H1 (cell line): ENCODE data around the gene RTKN2. TPM values are rescaled to one million over a fixed set of nuclear protein-coding genes. Genes with fewer than 3 reads are reported as not detected.

Source experiments
- CTCF ChIA-PET: fragments of 300-600 bp; sonication (Branson Sonifier 250); formaldehyde crosslinking; loops from one replicate; lab custom pipeline; 2021; ENCODE audit not compliant: partially characterized antibody; lab: Charles Lee
- POLR2A ChIA-PET: fragments of 300-600 bp; sonication (Branson Sonifier 250); formaldehyde crosslinking; loops from one replicate; lab custom pipeline; 2021; ENCODE audit warnings: inconsistent platforms; ENCODE audit not compliant: partially characterized antibody; lab: Charles Lee
- DNase-seq, 2 experiments: peaks; one replicate each; pipeline versions ENCODE4 v3.0.0 to v3.0.0-alpha.2; 2010 to 2022; ENCODE audit warnings: low spot score in 2 of 2, low read depth in 1 of 2, mixed read lengths in 1 of 2
- FAIRE-seq: peaks from 2 replicates; lab custom pipeline; 2011; peaks lifted over from hg19 to GRCh38; lab: Jason Lieb, UNC
- H2AFZ ChIP-seq: 2 replicates; pipeline ENCODE4 v1.8.1; 2012; ENCODE audit warnings: low read length, inconsistent platforms
- H2AK5ac ChIP-seq: 2 replicates; pipeline ENCODE4 v1.6.1; 2013; ENCODE audit warnings: low read depth, low read length
- H2BK120ac ChIP-seq: replicated peaks from 2 replicates; pipeline ENCODE3; 2013; ENCODE audit warnings: low read depth, low read length, inconsistent platforms
- H2BK12ac ChIP-seq: 2 replicates; pipeline ENCODE4 v1.6.1; 2013; ENCODE audit warnings: low read depth, low read length
- H2BK15ac ChIP-seq: 2 replicates; pipeline ENCODE4 v1.6.1; 2013; ENCODE audit warnings: low read length
- H2BK20ac ChIP-seq: 2 replicates; pipeline ENCODE4 v1.6.1; 2013; ENCODE audit warnings: low read length
- H2BK5ac ChIP-seq: 2 replicates; pipeline ENCODE4 v1.6.1; 2013; ENCODE audit warnings: low read depth, low read length
- H3K14ac ChIP-seq: 2 replicates; pipeline ENCODE4 v1.6.1; 2013; ENCODE audit warnings: inconsistent platforms; ENCODE audit not compliant: insufficient read length
- H3K18ac ChIP-seq: 2 replicates; pipeline ENCODE4 v1.6.1; 2013; ENCODE audit warnings: low read length; ENCODE audit errors: extremely low read depth
- H3K23ac ChIP-seq: 2 replicates; pipeline ENCODE4 v1.6.1; 2013; ENCODE audit warnings: inconsistent platforms; ENCODE audit not compliant: insufficient read length
- H3K23me2 ChIP-seq: 2 replicates; pipeline ENCODE4 v1.6.1; 2013; ENCODE audit warnings: low read depth, low read length
- H3K27ac ChIP-seq: 2 replicates; pipeline ENCODE4 v1.6.1; 2011; ENCODE audit warnings: low read depth, low read length, inconsistent platforms
- H3K27me3 ChIP-seq, 4 experiments: replicated peaks in 1 of 4; 1 replicate in 1 of 4; 2 replicates in 3 of 4; pipeline versions ENCODE4 v1.6.1 to v1.8.1; 2011 to 2013; ENCODE audit warnings: low read length in 3 of 4, mild to moderate bottlenecking in 3 of 4, inconsistent platforms in 2 of 4, mixed read lengths in 2 of 4, moderate library complexity in 1 of 4; ENCODE audit not compliant: control insufficient read depth in 3 of 4, insufficient read depth in 3 of 4; ENCODE audit errors: extremely low read depth in 1 of 4
- H3K36me3 ChIP-seq, 4 experiments: 2 replicates each; pipeline versions ENCODE4 v1.6.1 to v1.8.1; 2011 to 2013; ENCODE audit warnings: mild to moderate bottlenecking in 4 of 4, low read length in 3 of 4, moderate library complexity in 2 of 4, control low read depth in 1 of 4, inconsistent platforms in 1 of 4; ENCODE audit not compliant: insufficient read depth in 4 of 4, control insufficient read depth in 2 of 4
- H3K4ac ChIP-seq: replicated peaks from 2 replicates; pipeline ENCODE3; 2013; ENCODE audit warnings: low read length, low read depth, mixed read lengths, inconsistent platforms; ENCODE audit not compliant: insufficient read length
- H3K4me1 ChIP-seq, 4 experiments: replicated peaks in 1 of 4; 1 replicate in 1 of 4; 2 replicates in 3 of 4; pipeline versions ENCODE4 v1.6.1 to v1.8.1; 2011 to 2013; ENCODE audit warnings: low read length in 3 of 4, inconsistent platforms in 2 of 4, mixed read lengths in 1 of 4; ENCODE audit not compliant: insufficient read depth in 4 of 4, control insufficient read depth in 3 of 4
- H3K4me2 ChIP-seq, 2 experiments: 2 replicates each; pipeline versions ENCODE4 v1.6.1 to v1.8.1; 2011 to 2013; ENCODE audit warnings: low read depth in 2 of 2, low read length in 2 of 2, control low read depth in 1 of 2, inconsistent platforms in 1 of 2, mild to moderate bottlenecking in 1 of 2; ENCODE audit not compliant: insufficient read depth in 1 of 2
- H3K4me3 ChIP-seq, 4 experiments: fragments of 200-600, 300-600 bp in 1 of 4; sonication (generic), shearing (Covaris generic), sonication (Bioruptor Twin) in 1 of 4; 2 replicates each; pipeline versions ENCODE4 v1.5.1 to v1.8.1; 2011 to 2016; ENCODE audit warnings: low read length in 4 of 4, low read depth in 3 of 4, control low read depth in 2 of 4, inconsistent platforms in 2 of 4, mild to moderate bottlenecking in 2 of 4, mixed read lengths in 1 of 4, moderate library complexity in 1 of 4; ENCODE audit not compliant: insufficient read depth in 2 of 4; ENCODE audit errors: extremely low read depth in 1 of 4
- H3K56ac ChIP-seq: replicated peaks from 2 replicates; pipeline ENCODE3; 2013; ENCODE audit warnings: low read depth, mild to moderate bottlenecking, mixed read lengths, low read length, inconsistent platforms; ENCODE audit not compliant: insufficient read length
- H3K79me1 ChIP-seq: 2 replicates; pipeline ENCODE4 v1.6.1; 2013; ENCODE audit warnings: low read depth, low read length, control low read depth
- H3K79me2 ChIP-seq, 2 experiments: 2 replicates each; pipeline versions ENCODE4 v1.6.1 to v1.8.1; 2012 to 2013; ENCODE audit warnings: low read length in 2 of 2, mild to moderate bottlenecking in 2 of 2, inconsistent platforms in 1 of 2; ENCODE audit not compliant: insufficient read depth in 2 of 2, control insufficient read depth in 1 of 2
- H3K9ac ChIP-seq, 4 experiments: replicated peaks in 1 of 4; 1 replicate in 1 of 4; 2 replicates in 3 of 4; pipeline versions ENCODE4 v1.6.1 to v1.8.1; 2011 to 2013; ENCODE audit warnings: low read depth in 3 of 4, low read length in 3 of 4, control low read depth in 2 of 4, mild to moderate bottlenecking in 2 of 4, moderate library complexity in 2 of 4, inconsistent platforms in 1 of 4; ENCODE audit errors: extremely low read depth in 1 of 4
- H3K9me3 ChIP-seq, 2 experiments: 2 replicates each; pipeline versions ENCODE4 v1.6.1 to v1.8.1; 2012 to 2013; ENCODE audit warnings: mild to moderate bottlenecking in 2 of 2, moderate library complexity in 2 of 2, control low read depth in 1 of 2, inconsistent platforms in 1 of 2, low read depth in 1 of 2, low read length in 1 of 2, mixed read lengths in 1 of 2; ENCODE audit not compliant: insufficient read depth in 2 of 2
- H4K20me1 ChIP-seq, 2 experiments: replicated peaks in 1 of 2; 2 replicates each; pipeline versions ENCODE3 to v1.8.1; 2011 to 2013; ENCODE audit warnings: inconsistent platforms in 2 of 2, low read length in 2 of 2, mild to moderate bottlenecking in 1 of 2; ENCODE audit not compliant: insufficient read depth in 2 of 2, control insufficient read depth in 1 of 2
- H4K5ac ChIP-seq: 2 replicates; pipeline ENCODE4 v1.6.1; 2013; ENCODE audit warnings: low read length, low read depth, mixed read lengths, inconsistent platforms; ENCODE audit not compliant: insufficient read length
- H4K8ac ChIP-seq: 2 replicates; pipeline ENCODE4 v1.8.0; 2013; ENCODE audit warnings: mild to moderate bottlenecking, moderate library complexity, low read length, inconsistent platforms; ENCODE audit not compliant: insufficient read depth; ENCODE audit errors: extremely low read depth
- H4K91ac ChIP-seq: replicated peaks from 2 replicates; pipeline ENCODE3; 2013; ENCODE audit warnings: low read length, mixed read lengths, inconsistent platforms; ENCODE audit not compliant: insufficient read length
- ASH2L ChIP-seq: fragments of 200-600, 300-600 bp; sonication (generic); IDR thresholded peaks from one replicate; pipeline ENCODE4 v1.7.1; 2017; ENCODE audit warnings: low read length
- BACH1 ChIP-seq: IDR thresholded peaks from 2 replicates; pipeline ENCODE4 v1.6.1; 2012; ENCODE audit warnings: low read length, improper control_type of control experiment
- BRCA1 ChIP-seq: IDR thresholded peaks from 2 replicates; pipeline ENCODE4 v1.6.1; 2012; ENCODE audit warnings: low read depth, low read length, improper control_type of control experiment
- CHD2 ChIP-seq: IDR thresholded peaks from 2 replicates; pipeline ENCODE4 v1.6.1; 2012; ENCODE audit warnings: low read length, improper control_type of control experiment
- EGR1 ChIP-seq: IDR thresholded peaks from 2 replicates; pipeline ENCODE4 v1.6.1; 2011; ENCODE audit warnings: low read depth, low read length, borderline replicate concordance
- HDAC2 ChIP-seq, 2 experiments: fragments of 300-600 bp in 1 of 2; sonication (generic) in 1 of 2; IDR thresholded peaks; 2 replicates each; pipeline ENCODE4 v1.6.1; 2011 to 2012; ENCODE audit warnings: low read depth in 2 of 2, low read length in 2 of 2, mild to moderate bottlenecking in 2 of 2, moderate library complexity in 2 of 2, borderline replicate concordance in 1 of 2, inconsistent platforms in 1 of 2
- MAX ChIP-seq: IDR thresholded peaks from 2 replicates; pipeline ENCODE4 v1.6.1; 2012; ENCODE audit warnings: inconsistent platforms
- PHF8 ChIP-seq: fragments of 200-600 bp; sonication (generic); conservative IDR thresholded peaks from 2 replicates; pipeline ENCODE4 v1.7.1; 2012; ENCODE audit warnings: low read depth, mild to moderate bottlenecking, inconsistent platforms, low read length, moderate library complexity
- SP4 ChIP-seq: IDR thresholded peaks from 2 replicates; pipeline ENCODE4 v1.6.1; 2012; ENCODE audit warnings: low read length, inconsistent platforms
- SRF ChIP-seq: IDR thresholded peaks from 2 replicates; pipeline ENCODE4 v1.6.1; 2011; ENCODE audit warnings: mild to moderate bottlenecking, low read depth, low read length, moderate library complexity
- TCF12 ChIP-seq: IDR thresholded peaks from 2 replicates; pipeline ENCODE4 v1.6.1; 2011; ENCODE audit warnings: low read depth, mild to moderate bottlenecking, low read length
- ZNF274 ChIP-seq: IDR thresholded peaks from 2 replicates; pipeline ENCODE4 v1.7.0; 2012; ENCODE audit warnings: low read length, borderline replicate concordance; ENCODE audit errors: extremely low read depth
- WGBS, 2 experiments: shearing (Covaris generic) in 1 of 2; methylation state at CpG; one replicate each; pipeline versions ENCODE4 v1.1.6 to v1.1.7; 2013 to 2015; ENCODE audit warnings: low lambda C conversion rate in 2 of 2, mixed read lengths in 2 of 2, inconsistent platforms in 1 of 2, low coverage in 1 of 2, missing lambda C conversion rate in 1 of 2; ENCODE audit not compliant: insufficient replicate concordance in 2 of 2, insufficient coverage in 1 of 2, insufficient read length in 1 of 2; ENCODE audit errors: extremely low coverage in 1 of 2, missing lambda C conversion rate in 1 of 2; 5-methylcytosine and 5-hydroxymethylcytosine counted together
- polyA plus RNA-seq, 7 experiments: library from polyadenylated mRNA; depleted of rRNA in 3 of 7; stranded (reverse) in 5 of 7; unstranded in 2 of 7; fragments of >200 nt in 5 of 7; fragments of 200-250 nt in 2 of 7; gene quantifications; 1 replicate in 5 of 7; 2 replicates in 1 of 7; 4 replicates in 1 of 7; pipeline versions ENCODE4 v1.2.1 to v1.2.3, GENCODE V29; 2011 to 2013; ENCODE audit warnings: missing spikeins in 2 of 7, mixed read lengths in 2 of 7
- total RNA-seq: library from RNA; stranded (reverse); fragmentation: NEBNext Ultra II Directional; extraction: Animal tissue kit (Norgen Biotek cat#: 25700); gene quantifications from 2 replicates; pipeline ENCODE4 v1.2.1, GENCODE V29; 2021

RTKN2 gene
- total and polyA plus RNA-seq, 2 of the 8 experiments (the other 6 are each of a cell fraction or from before 2014, with no cell fraction given), result 5.1 to 24.6 TPM

DNA sequence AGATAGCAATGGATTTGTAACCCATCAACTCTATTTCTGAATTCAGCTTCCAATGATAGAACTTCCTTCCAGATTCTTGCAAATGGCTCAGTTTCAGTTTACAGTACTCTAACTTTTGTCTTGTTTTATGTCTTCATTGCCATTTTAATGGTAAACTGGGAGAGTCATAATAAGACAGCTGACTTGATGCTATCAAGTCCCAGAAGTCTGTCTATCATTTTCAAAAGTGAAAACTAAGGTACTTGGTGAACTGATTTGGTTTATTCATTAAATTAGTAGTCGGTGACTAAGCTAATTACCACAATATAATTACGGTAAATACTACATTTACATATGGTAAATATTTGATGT, 25.0 kb downstream of the RTKN2 start:
- Histone ChIP-seq H3K4ac (no peak overlapping the region), H3K9me3 (no peaks in the 10 kb centered on the region), H3K18ac (no peak overlapping the region), H3K79me2 (peaks cover 0 to 7% of the 10 kb centered on the region in 2 experiments; a peak in 1 of 4 replicates), H3K36me3 (peaks cover 0 to 3% (median 0%) of the 10 kb centered on the region in 4 experiments; a peak in 1 of 8 replicates), H4K8ac (no peak overlapping the region), H2BK20ac (no peak overlapping the region), H4K20me1 (no peaks in the 10 kb centered on the region), H2AK5ac (no peak overlapping the region), H3K27me3 (no peaks in the 10 kb centered on the region), H3K4me1 (no peaks in the 10 kb centered on the region), H4K91ac (no peak overlapping the region), H3K4me2 (no peak overlapping the region), H3K14ac (no peak overlapping the region), H3K27ac (no peak overlapping the region), H3K23ac (no peak overlapping the region), H3K9ac (no peak overlapping the region), H4K5ac (no peak overlapping the region), H2BK12ac (no peak overlapping the region), H3K23me2 (no peaks in the 10 kb centered on the region), H3K4me3 (no peak overlapping the region), H2AFZ (no peak overlapping the region), H2BK120ac (no peak overlapping the region), H3K56ac (no peak overlapping the region), H3K79me1 (no peaks in the 10 kb centered on the region), H2BK5ac (no peak overlapping the region), H2BK15ac (no peak overlapping the region)
- ChIA-PET CTCF (interaction anchor here (0.5 to 2.4 kb wide), 9 partner anchors 18 to 493 kb away, joined by 3 to 7 read pairs (median 3); no protein-coding TSS in a partner anchor), POLR2A (no interaction called here)
- no peak for FAIRE-seq
- no peak for DNase-seq
- WGBS, 2 experiments, result 96% methylated on average over 2 of the region's 2 CpGs; no CpG with 5 or more reads in 1 of the 2 experiments
- TF ChIP-seq ASH2L, result no peak
- TF ChIP-seq BRCA1, result no peak
- no peak for TF ChIP-seq HDAC2 (IDR thresholded peaks at IDR 0.05; ENCODE audit: borderline replicate concordance in 1 of 2, low read depth in 2 of 2, low read length in 2 of 2)
- no peak for TF ChIP-seq ZNF274
- TF ChIP-seq SRF, result no peak
- TF ChIP-seq BACH1, result no peak
- TF ChIP-seq TCF12, result no peak
- TF ChIP-seq MAX, result no peak
- no peak for TF ChIP-seq CHD2
- no peak for TF ChIP-seq EGR1
- TF ChIP-seq SP4, result no peak
- no peak for TF ChIP-seq PHF8
